Neural cell (in vitro differentiated cells): Measurements from ENCODE around the gene IFITM10. TPM values are rescaled to one million over a fixed set of nuclear protein-coding genes. Genes with fewer than 3 reads are reported as not detected.
"Not testable (repeated sequence)": the region's sequence is repeated elsewhere in the genome, so short reads cannot be mapped to it uniquely, and the experiment has no call there.

ENCODE experiments used
- H2AFZ ChIP-seq: fragments of 200-600, 300-800 bp; sonication (generic), shearing (Covaris generic); 2 replicates; pipeline ENCODE4 v1.6.0; 2014; ENCODE audit warnings: low read depth, mild to moderate bottlenecking, antibody characterized with exemption, low read length, moderate library complexity
- H3F3A ChIP-seq: fragments of 200-600 bp; shearing (Covaris generic); 2 replicates; pipeline ENCODE4 v1.6.1; 2016; ENCODE audit warnings: mild to moderate bottlenecking, moderate library complexity, mixed read lengths, antibody characterized with exemption, low read length; ENCODE audit not compliant: insufficient read depth, poor library complexity, severe bottlenecking
- H3K27ac ChIP-seq: fragments of 200-600, 300-800 bp; sonication (generic), shearing (Covaris generic); 2 replicates; pipeline ENCODE4 v1.5.1; 2014; ENCODE audit warnings: mild to moderate bottlenecking, low read length, moderate library complexity
- H3K27me3 ChIP-seq: fragments of 300-800, 200-600 bp; sonication (generic), shearing (Covaris generic); 2 replicates; pipeline ENCODE4 v1.6.0; 2014; ENCODE audit warnings: mild to moderate bottlenecking, low read depth, low read length, moderate library complexity; ENCODE audit not compliant: insufficient read depth
- H3K36me3 ChIP-seq: fragments of 300-800, 200-600 bp; sonication (generic), shearing (Covaris generic); 2 replicates; pipeline ENCODE4 v1.5.1; 2014; ENCODE audit warnings: mild to moderate bottlenecking, antibody characterized with exemption, low read length, moderate library complexity; ENCODE audit not compliant: insufficient read depth
- H3K4me2 ChIP-seq: fragments of 300-800, 200-600 bp; sonication (generic), shearing (Covaris generic); 2 replicates; pipeline ENCODE4 v1.6.0; 2014; ENCODE audit warnings: mild to moderate bottlenecking, low read length
- H3K4me3 ChIP-seq: fragments of 300-800, 200-600 bp; sonication (generic), shearing (Covaris generic); 2 replicates; pipeline ENCODE4 v1.5.1; 2014; ENCODE audit warnings: mild to moderate bottlenecking, low read length, moderate library complexity
- H3K79me2 ChIP-seq: fragments of 200-600 bp; shearing (Covaris generic); replicated peaks from 2 replicates; pipeline ENCODE4 v1.6.0; 2014; ENCODE audit warnings: mild to moderate bottlenecking, low read length, moderate library complexity; ENCODE audit not compliant: insufficient read depth
- H3K9ac ChIP-seq: fragments of 300-800, 200-600 bp; sonication (generic), shearing (Covaris generic); 2 replicates; pipeline ENCODE4 v1.6.1; 2016; ENCODE audit warnings: mild to moderate bottlenecking, low read length, mixed read lengths
- H3K9me2 ChIP-seq: fragments of 200-600 bp; shearing (Covaris generic); 2 replicates; pipeline ENCODE4 v1.6.1; 2016; ENCODE audit warnings: mild to moderate bottlenecking, low read length, mixed read lengths; ENCODE audit not compliant: insufficient read depth
- H3K9me3 ChIP-seq: fragments of 200-600, 300-800 bp; sonication (generic), shearing (Covaris generic); 2 replicates; pipeline ENCODE4 v1.6.1; 2016; ENCODE audit warnings: mild to moderate bottlenecking, mixed run types, low read length, moderate library complexity, mixed read lengths
- H4K20me1 ChIP-seq: fragments of 200-600 bp; shearing (Covaris generic); 2 replicates; pipeline ENCODE4 v1.6.1; 2016; ENCODE audit warnings: mild to moderate bottlenecking, mixed run types; ENCODE audit not compliant: insufficient read depth
- polyA plus RNA-seq: library from polyadenylated mRNA; depleted of rRNA; stranded (reverse); fragments of >200 nt; gene quantifications from 2 replicates; pipeline ENCODE4 v1.2.3, GENCODE V29; 2014

IFITM10 gene
- polyA plus RNA-seq, 1 donor from 2014 or later = 1.1 TPM

DNA sequence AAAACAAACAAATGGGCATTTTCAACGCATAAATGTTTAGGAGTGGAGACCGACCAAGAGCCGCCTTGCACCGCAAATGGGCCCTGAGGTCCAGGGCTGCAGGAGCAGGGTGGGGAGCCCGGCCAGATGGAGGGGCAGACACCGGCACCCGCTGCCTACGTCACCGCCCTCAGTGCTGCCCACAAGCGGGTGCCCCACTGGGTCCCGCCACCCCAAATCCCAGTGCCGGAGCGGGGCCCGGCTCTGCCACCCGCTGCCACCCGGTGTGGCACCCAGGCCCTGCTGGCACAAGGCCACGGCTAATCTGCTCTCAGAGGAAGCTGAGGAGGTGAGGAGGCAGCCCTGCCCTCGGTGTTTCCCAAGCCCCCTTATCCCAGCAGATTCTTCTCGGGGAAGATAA lies 67.2 kb downstream of the IFITM10 start:
- H3K4me3 ChIP-seq, H3K4me2 ChIP-seq, H3K79me2 ChIP-seq, H3K9ac ChIP-seq, H3K36me3 ChIP-seq, H3F3A ChIP-seq, H3K9me3 ChIP-seq, H3K9me2 ChIP-seq, H3K27ac ChIP-seq, H2AFZ ChIP-seq, H3K27me3 ChIP-seq, H4K20me1 ChIP-seq: not testable (repeated sequence)

Other genes starting within 250 kb of the IFITM10 start
- 3.5 and 7.1 TPM in 2 replicates for gene DUSP8, start 178.3 kb downstream of the IFITM10 start, polyA plus RNA-seq
- gene KRTAP5-1, start 165.3 kb downstream of the IFITM10 start, polyA plus RNA-seq = not detected in 2 replicates
- not detected in 2 replicates for gene KRTAP5-2, start 152.3 kb downstream of the IFITM10 start, polyA plus RNA-seq
- gene KRTAP5-3, start 142.1 kb downstream of the IFITM10 start, polyA plus RNA-seq = not detected in 2 replicates
- not detected in 2 replicates for gene KRTAP5-4, start 128.5 kb downstream of the IFITM10 start, polyA plus RNA-seq
- not detected in 2 replicates for gene KRTAP5-5, start 120.8 kb downstream of the IFITM10 start, polyA plus RNA-seq
- gene KRTAP5-6, start 53.4 kb downstream of the IFITM10 start, polyA plus RNA-seq = not detected in 2 replicates
- gene CTSD, start 13.3 kb upstream of the IFITM10 start, polyA plus RNA-seq = 30.5 and 40.5 TPM in 2 replicates
- not detected in 2 replicates for gene SYT8, start 84.4 kb upstream of the IFITM10 start, polyA plus RNA-seq
- not detected in 2 replicates for gene TNNI2, start 88.4 kb upstream of the IFITM10 start, polyA plus RNA-seq
- not detected in 2 replicates for gene LSP1, start 102.5 kb upstream of the IFITM10 start, polyA plus RNA-seq
- gene PRR33, start 141.3 kb upstream of the IFITM10 start, polyA plus RNA-seq = not detected in 2 replicates
- gene TNNT3, start 169.1 kb upstream of the IFITM10 start, polyA plus RNA-seq = not detected in 2 replicates
- 139 and 154 TPM in 2 replicates for gene MRPL23, start 196.7 kb upstream of the IFITM10 start, polyA plus RNA-seq
- gene H19, start 247.2 kb upstream of the IFITM10 start, polyA plus RNA-seq = not detected in 2 replicates